A549 (cell line): Measurements from ENCODE around the gene ABCA3. TPM values are rescaled to one million over a fixed set of nuclear protein-coding genes. Genes with fewer than 3 reads are reported as not detected.

Source experiments
- ATAC-seq, 2 experiments: fragments of 200-7000 bp in 1 of 2; fragments of >200 bp in 1 of 2; cut with Nextera tagmentation in 1 of 2; cut with Tn5 transposase in 1 of 2; 3 replicates each; pipeline versions ENCODE4 v1.8.0 to v1.9.1; 2018 to 2020; ENCODE audit warnings: mild to moderate bottlenecking in 1 of 2, moderate library complexity in 1 of 2
- CTCF ChIA-PET: fragments of 300-600 bp; sonication (Branson Sonifier 250); formaldehyde crosslinking; extraction: SDS; loops from one replicate; lab custom pipeline; 2021; ENCODE audit warnings: antibody characterized with exemption, inconsistent platforms; lab: Yijun Ruan, JAX
- POLR2A ChIA-PET: fragments of 350-600 bp; formaldehyde crosslinking; extraction: SDS; loops from one replicate; lab custom pipeline; 2021; ENCODE audit warnings: antibody characterized with exemption, inconsistent platforms; lab: Yijun Ruan, JAX
- DNase-seq, 2 experiments: peaks; one replicate each; pipeline versions ENCODE4 v3.0.0 to v3.0.0-alpha.2; 2011 to 2016; ENCODE audit warnings: low read depth in 1 of 2, low spot score in 1 of 2
- FAIRE-seq: peaks from 2 replicates; lab custom pipeline; 2011; peaks lifted over from hg19 to GRCh38; lab: Jason Lieb, UNC
- H3K27ac ChIP-seq, 2 experiments: fragments of >200 bp; sonication (Bioruptor Twin); formaldehyde crosslinking; 3 replicates each; pipeline ENCODE4 v1.5.1; 2016 to 2017
- H3K4me1 ChIP-seq: fragments of >200 bp; sonication (Bioruptor Twin); formaldehyde crosslinking; 3 replicates; pipeline ENCODE4 v1.6.1; 2016
- H3K4me2 ChIP-seq: fragments of >200 bp; sonication (Bioruptor Twin); formaldehyde crosslinking; 3 replicates; pipeline ENCODE4 v1.6.1; 2016
- H3K4me3 ChIP-seq: fragments of >200 bp; sonication (Bioruptor Twin); formaldehyde crosslinking; 3 replicates; pipeline ENCODE4 v1.5.1; 2016
- H3K9me3 ChIP-seq: fragments of >200 bp; sonication (Bioruptor Twin); formaldehyde crosslinking; 3 replicates; pipeline ENCODE4 v1.6.1; 2016
- BHLHE40 ChIP-seq: IDR thresholded peaks from 2 replicates; pipeline ENCODE4 v1.6.1; 2012; ENCODE audit warnings: low read depth, low read length, inconsistent platforms
- CEBPB ChIP-seq, 2 experiments: fragments of >200 bp in 1 of 2; sonication (Bioruptor Twin) in 1 of 2; formaldehyde crosslinking in 1 of 2; IDR thresholded peaks; 2 replicates each; pipeline ENCODE4 v1.6.1; 2012 to 2016
- FOSB ChIP-seq: fragments of 250-450 bp; sonication (Bioruptor Pico); IDR thresholded peaks from 2 replicates; pipeline ENCODE4 v1.5.0; 2020; ENCODE audit warnings: mild to moderate bottlenecking, moderate library complexity
- FOSL2 ChIP-seq, 2 experiments: fragments of 450-650 bp in 1 of 2; fragments of >200 bp in 1 of 2; sonication (Bioruptor Twin) in 1 of 2; formaldehyde crosslinking; IDR thresholded peaks; 2 replicates each; pipeline versions ENCODE4 v1.5.0 to v1.6.1; 2016 to 2020; ENCODE audit warnings: mild to moderate bottlenecking in 1 of 2, moderate library complexity in 1 of 2
- HDAC2 ChIP-seq: fragments of 200-600 bp; sonication (generic); IDR thresholded peaks from 2 replicates; pipeline ENCODE4 v1.6.1; 2016
- HOXA7 ChIP-seq: fragments of 250-450 bp; sonication (Bioruptor Pico); IDR thresholded peaks from 2 replicates; pipeline ENCODE4 v1.5.0; 2020; ENCODE audit warnings: mild to moderate bottlenecking, moderate library complexity
- HOXB13 ChIP-seq: fragments of 250-450 bp; sonication (Bioruptor Pico); IDR thresholded peaks from 2 replicates; pipeline ENCODE4 v1.5.0; 2020; ENCODE audit warnings: low read depth, mild to moderate bottlenecking, moderate library complexity
- HOXB5 ChIP-seq: fragments of 250-450 bp; sonication (Bioruptor Pico); IDR thresholded peaks from 2 replicates; pipeline ENCODE4 v1.5.0; 2020; ENCODE audit warnings: mild to moderate bottlenecking, moderate library complexity
- MAZ ChIP-seq: fragments of 150-350 bp; IDR thresholded peaks from 2 replicates; pipeline ENCODE4 v1.6.1; 2014; ENCODE audit warnings: antibody characterized with exemption, low read depth, low read length, borderline replicate concordance
- MYC ChIP-seq: IDR thresholded peaks from 2 replicates; pipeline ENCODE4 v1.6.1; 2012; ENCODE audit warnings: mild to moderate bottlenecking, inconsistent platforms, low read length, improper control_type of control experiment, borderline replicate concordance
- NR3C1 ChIP-seq: fragments of >200 bp; sonication (Bioruptor Twin); formaldehyde crosslinking; IDR thresholded peaks from 3 replicates; pipeline ENCODE4 v1.6.1; 2017
- RARB ChIP-seq: fragments of 250-450 bp; sonication (Bioruptor Pico); IDR thresholded peaks from 2 replicates; pipeline ENCODE4 v1.8.0; 2021; ENCODE audit warnings: mild to moderate bottlenecking, moderate library complexity
- RNF2 ChIP-seq: fragments of 200-600 bp; sonication (generic); IDR thresholded peaks from 2 replicates; pipeline ENCODE4 v1.6.1; 2016; ENCODE audit warnings: low read depth, mild to moderate bottlenecking, antibody characterized with exemption, moderate library complexity, borderline replicate concordance
- SMC3 ChIP-seq: fragments of >200 bp; sonication (Bioruptor Twin); formaldehyde crosslinking; IDR thresholded peaks from 3 replicates; pipeline ENCODE4 v1.6.1; 2018; ENCODE audit warnings: inconsistent platforms
- SREBF2 ChIP-seq: fragments of 450-650 bp; IDR thresholded peaks from 2 replicates; pipeline ENCODE4 v1.6.1; 2014; ENCODE audit warnings: mild to moderate bottlenecking, moderate library complexity
- TFCP2L1 ChIP-seq: fragments of 250-450 bp; sonication (Bioruptor Pico); IDR thresholded peaks from 2 replicates; pipeline ENCODE4 v1.5.0; 2021; ENCODE audit warnings: mild to moderate bottlenecking
- TP53 ChIP-seq: fragments of 250-450 bp; sonication (Bioruptor Pico); IDR thresholded peaks from 2 replicates; pipeline ENCODE4 v1.5.0; 2021; ENCODE audit warnings: mild to moderate bottlenecking, moderate library complexity
- ZNF302 ChIP-seq: fragments of 250-450 bp; sonication (Bioruptor Pico); IDR thresholded peaks from 2 replicates; pipeline ENCODE4 v1.9.0; 2021; ENCODE audit warnings: inconsistent platforms, mild to moderate bottlenecking, moderate library complexity
- WGBS: methylation state at CpG from one replicate; pipeline ENCODE4 v1.1.6; 2017; ENCODE audit errors: missing lambda C conversion rate; 5-methylcytosine and 5-hydroxymethylcytosine counted together
- polyA plus RNA-seq, 4 experiments: library from polyadenylated mRNA; depleted of rRNA in 3 of 4; stranded (reverse); fragments of >200 nt; fragmentation: RNase III in 1 of 4; extraction: RNeasy Plus Mini Kit Qiagen cat#74134 plus additional on column Dnase treatment in 1 of 4; gene quantifications; 2 replicates in 3 of 4; 3 replicates in 1 of 4; pipeline ENCODE4 v1.2.3, GENCODE V29; 2011 to 2017
- TF ChIP-seq, protein P1 (sequence below): fragments of 150-350 bp; IDR thresholded peaks from 2 replicates; pipeline ENCODE4 v1.6.1; 2014; ENCODE audit warnings: low read depth, mild to moderate bottlenecking, low read length
- TF ChIP-seq, protein P2 (sequence below): IDR thresholded peaks from 2 replicates; pipeline ENCODE4 v1.6.1; 2012
- TF ChIP-seq, protein P3 (sequence below): fragments of 200-600 bp; sonication (generic); IDR thresholded peaks from 2 replicates; pipeline ENCODE4 v1.6.1; 2016; ENCODE audit warnings: antibody characterized with exemption, mild to moderate bottlenecking, moderate library complexity
- TF ChIP-seq, protein P4 (sequence below): fragments of >200 bp; sonication (Bioruptor Twin); formaldehyde crosslinking; IDR thresholded peaks from 3 replicates; pipeline ENCODE4 v1.5.1; 2016
- TF ChIP-seq, protein P5 (sequence below): IDR thresholded peaks from 2 replicates; pipeline ENCODE4 v1.6.1; 2012
- TF ChIP-seq, protein P6 (sequence below): fragments of 450-650 bp; IDR thresholded peaks from 2 replicates; pipeline ENCODE4 v1.6.1; 2014; ENCODE audit warnings: antibody characterized with exemption

ABCA3 gene
- polyA plus RNA-seq, 2 of the 4 experiments (the other 2 are of a cell fraction): 6.4 to 9.9 TPM

DNA sequence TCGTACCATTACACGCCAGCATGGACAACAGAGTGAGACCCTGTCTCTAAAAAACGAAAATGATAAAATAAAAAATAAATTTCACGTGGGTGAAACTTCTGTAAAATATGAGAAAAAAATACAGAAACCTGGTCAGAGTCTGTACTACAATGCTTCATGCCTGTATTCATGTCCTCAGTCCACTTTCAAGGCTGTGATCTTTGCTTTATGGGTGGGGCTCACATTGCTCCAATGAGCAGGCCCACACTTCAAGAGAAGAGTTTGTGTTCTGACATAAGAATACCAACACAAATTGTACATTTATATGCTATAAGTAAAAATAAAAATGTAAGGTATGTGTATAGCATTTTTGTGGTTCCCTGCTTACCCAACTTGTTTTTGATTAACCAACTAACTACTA lies 32.2 kb upstream of the ABCA3 start:
- Histone ChIP-seq H3K4me3 (no peak overlapping the region), H3K4me1 (no peaks in the 10 kb centered on the region), H3K27ac (no peak overlapping the region), H3K4me2 (no peak overlapping the region), H3K9me3 (no peaks in the 10 kb centered on the region)
- no peak for DNase-seq
- ChIA-PET CTCF (interaction anchor here (1.6 kb wide), 1 partner anchor 33 kb away, joined by 8 read pairs; the partner anchor contains the start of gene ABCA3), POLR2A (no interaction called here)
- TF ChIP-seq, protein P1, sequence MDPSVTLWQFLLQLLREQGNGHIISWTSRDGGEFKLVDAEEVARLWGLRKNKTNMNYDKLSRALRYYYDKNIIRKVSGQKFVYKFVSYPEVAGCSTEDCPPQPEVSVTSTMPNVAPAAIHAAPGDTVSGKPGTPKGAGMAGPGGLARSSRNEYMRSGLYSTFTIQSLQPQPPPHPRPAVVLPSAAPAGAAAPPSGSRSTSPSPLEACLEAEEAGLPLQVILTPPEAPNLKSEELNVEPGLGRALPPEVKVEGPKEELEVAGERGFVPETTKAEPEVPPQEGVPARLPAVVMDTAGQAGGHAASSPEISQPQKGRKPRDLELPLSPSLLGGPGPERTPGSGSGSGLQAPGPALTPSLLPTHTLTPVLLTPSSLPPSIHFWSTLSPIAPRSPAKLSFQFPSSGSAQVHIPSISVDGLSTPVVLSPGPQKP: no peak
- TF ChIP-seq, protein P2, sequence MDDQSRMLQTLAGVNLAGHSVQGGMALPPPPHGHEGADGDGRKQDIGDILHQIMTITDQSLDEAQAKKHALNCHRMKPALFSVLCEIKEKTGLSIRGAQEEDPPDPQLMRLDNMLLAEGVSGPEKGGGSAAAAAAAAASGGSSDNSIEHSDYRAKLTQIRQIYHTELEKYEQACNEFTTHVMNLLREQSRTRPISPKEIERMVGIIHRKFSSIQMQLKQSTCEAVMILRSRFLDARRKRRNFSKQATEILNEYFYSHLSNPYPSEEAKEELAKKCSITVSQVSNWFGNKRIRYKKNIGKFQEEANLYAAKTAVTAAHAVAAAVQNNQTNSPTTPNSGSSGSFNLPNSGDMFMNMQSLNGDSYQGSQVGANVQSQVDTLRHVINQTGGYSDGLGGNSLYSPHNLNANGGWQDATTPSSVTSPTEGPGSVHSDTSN: no peak
- TF ChIP-seq FOSB (CRISPR knock-in tag) (no peak), ZNF302 (CRISPR knock-in tag) (no peak), TFCP2L1 (no peak), MYC (no peak), BHLHE40 (no peak), CEBPB (IDR thresholded peaks at IDR 0.05) (no peak), TP53 (CRISPR knock-in tag) (no peak), SREBF2 (no peak), RARB (no peak), RNF2 (no peak), MAZ (no peak)
- TF ChIP-seq, protein P3, sequence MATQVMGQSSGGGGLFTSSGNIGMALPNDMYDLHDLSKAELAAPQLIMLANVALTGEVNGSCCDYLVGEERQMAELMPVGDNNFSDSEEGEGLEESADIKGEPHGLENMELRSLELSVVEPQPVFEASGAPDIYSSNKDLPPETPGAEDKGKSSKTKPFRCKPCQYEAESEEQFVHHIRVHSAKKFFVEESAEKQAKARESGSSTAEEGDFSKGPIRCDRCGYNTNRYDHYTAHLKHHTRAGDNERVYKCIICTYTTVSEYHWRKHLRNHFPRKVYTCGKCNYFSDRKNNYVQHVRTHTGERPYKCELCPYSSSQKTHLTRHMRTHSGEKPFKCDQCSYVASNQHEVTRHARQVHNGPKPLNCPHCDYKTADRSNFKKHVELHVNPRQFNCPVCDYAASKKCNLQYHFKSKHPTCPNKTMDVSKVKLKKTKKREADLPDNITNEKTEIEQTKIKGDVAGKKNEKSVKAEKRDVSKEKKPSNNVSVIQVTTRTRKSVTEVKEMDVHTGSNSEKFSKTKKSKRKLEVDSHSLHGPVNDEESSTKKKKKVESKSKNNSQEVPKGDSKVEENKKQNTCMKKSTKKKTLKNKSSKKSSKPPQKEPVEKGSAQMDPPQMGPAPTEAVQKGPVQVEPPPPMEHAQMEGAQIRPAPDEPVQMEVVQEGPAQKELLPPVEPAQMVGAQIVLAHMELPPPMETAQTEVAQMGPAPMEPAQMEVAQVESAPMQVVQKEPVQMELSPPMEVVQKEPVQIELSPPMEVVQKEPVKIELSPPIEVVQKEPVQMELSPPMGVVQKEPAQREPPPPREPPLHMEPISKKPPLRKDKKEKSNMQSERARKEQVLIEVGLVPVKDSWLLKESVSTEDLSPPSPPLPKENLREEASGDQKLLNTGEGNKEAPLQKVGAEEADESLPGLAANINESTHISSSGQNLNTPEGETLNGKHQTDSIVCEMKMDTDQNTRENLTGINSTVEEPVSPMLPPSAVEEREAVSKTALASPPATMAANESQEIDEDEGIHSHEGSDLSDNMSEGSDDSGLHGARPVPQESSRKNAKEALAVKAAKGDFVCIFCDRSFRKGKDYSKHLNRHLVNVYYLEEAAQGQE: no peak
- no peak for FAIRE-seq
- ATAC-seq: no peak
- 51% methylated on average over 4 of the region's 4 CpGs for WGBS

DNA sequence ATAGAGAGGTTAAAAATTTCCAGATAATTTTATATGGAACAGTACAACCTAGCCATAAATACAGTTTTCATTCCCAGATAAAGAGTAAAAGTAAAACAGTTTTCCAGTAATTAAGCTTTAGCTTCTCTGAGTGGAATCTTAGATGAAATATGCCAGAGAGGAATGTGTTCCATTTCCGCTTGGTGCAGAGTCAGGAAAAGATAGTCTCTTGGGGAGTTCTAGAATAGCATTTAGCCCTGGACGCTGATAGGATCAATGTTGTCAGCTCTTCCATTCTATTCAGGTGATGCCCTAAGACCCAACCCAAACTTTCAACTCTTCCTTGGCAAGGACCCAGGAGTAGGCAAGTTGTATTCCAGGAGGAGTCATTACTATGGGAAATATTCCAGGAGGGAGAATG lies 30.9 kb upstream of the ABCA3 start:
- no peak for TF ChIP-seq HOXB13 (CRISPR knock-in tag)
- no peak for TF ChIP-seq HDAC2
- TF ChIP-seq, protein P4, sequence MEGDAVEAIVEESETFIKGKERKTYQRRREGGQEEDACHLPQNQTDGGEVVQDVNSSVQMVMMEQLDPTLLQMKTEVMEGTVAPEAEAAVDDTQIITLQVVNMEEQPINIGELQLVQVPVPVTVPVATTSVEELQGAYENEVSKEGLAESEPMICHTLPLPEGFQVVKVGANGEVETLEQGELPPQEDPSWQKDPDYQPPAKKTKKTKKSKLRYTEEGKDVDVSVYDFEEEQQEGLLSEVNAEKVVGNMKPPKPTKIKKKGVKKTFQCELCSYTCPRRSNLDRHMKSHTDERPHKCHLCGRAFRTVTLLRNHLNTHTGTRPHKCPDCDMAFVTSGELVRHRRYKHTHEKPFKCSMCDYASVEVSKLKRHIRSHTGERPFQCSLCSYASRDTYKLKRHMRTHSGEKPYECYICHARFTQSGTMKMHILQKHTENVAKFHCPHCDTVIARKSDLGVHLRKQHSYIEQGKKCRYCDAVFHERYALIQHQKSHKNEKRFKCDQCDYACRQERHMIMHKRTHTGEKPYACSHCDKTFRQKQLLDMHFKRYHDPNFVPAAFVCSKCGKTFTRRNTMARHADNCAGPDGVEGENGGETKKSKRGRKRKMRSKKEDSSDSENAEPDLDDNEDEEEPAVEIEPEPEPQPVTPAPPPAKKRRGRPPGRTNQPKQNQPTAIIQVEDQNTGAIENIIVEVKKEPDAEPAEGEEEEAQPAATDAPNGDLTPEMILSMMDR: no peak
- no peak for TF ChIP-seq HOXA7
- TF ChIP-seq SMC3: no peak
- TF ChIP-seq HOXB5 (CRISPR knock-in tag): no peak
- no peak for TF ChIP-seq NR3C1
- TF ChIP-seq CEBPB (IDR thresholded peaks at IDR 0.05): no peak
- TF ChIP-seq, protein P5, sequence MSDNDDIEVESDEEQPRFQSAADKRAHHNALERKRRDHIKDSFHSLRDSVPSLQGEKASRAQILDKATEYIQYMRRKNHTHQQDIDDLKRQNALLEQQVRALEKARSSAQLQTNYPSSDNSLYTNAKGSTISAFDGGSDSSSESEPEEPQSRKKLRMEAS: no peak
- no peak for TF ChIP-seq FOSL2 (IDR thresholded peaks at IDR 0.05)
- TF ChIP-seq FOSL2 (CRISPR knock-in tag; IDR thresholded peaks at IDR 0.05): no peak
- TF ChIP-seq, protein P6, sequence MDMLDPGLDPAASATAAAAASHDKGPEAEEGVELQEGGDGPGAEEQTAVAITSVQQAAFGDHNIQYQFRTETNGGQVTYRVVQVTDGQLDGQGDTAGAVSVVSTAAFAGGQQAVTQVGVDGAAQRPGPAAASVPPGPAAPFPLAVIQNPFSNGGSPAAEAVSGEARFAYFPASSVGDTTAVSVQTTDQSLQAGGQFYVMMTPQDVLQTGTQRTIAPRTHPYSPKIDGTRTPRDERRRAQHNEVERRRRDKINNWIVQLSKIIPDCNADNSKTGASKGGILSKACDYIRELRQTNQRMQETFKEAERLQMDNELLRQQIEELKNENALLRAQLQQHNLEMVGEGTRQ: no peak
- H3K9me3 ChIP-seq: no peaks in the 10 kb centered on the region
- WGBS: 77% methylated on average over 2 of the region's 2 CpGs
- no peak overlapping the region for H3K4me2 ChIP-seq
- no peak for DNase-seq
- POLR2A ChIA-PET: no interaction called here
- no peak for FAIRE-seq
- no peak overlapping the region for H3K27ac ChIP-seq
- CTCF ChIA-PET: no interaction called here
- no peak for ATAC-seq
- H3K4me3 ChIP-seq: no peak overlapping the region
- H3K4me1 ChIP-seq: no peaks in the 10 kb centered on the region
